Activated T-cell treated with anti-CD3 and anti-CD28 coated beads for 24 hours (primary cell): Measurements from ENCODE around the gene SEMA3A.
"Not testable (repeated sequence)": the region's sequence is repeated elsewhere in the genome, so short reads cannot be mapped to it uniquely, and the experiment has no call there.

Source experiments
- DNase-seq: peaks from one replicate; pipeline ENCODE4 v3.0.0-alpha.2; 2020; ENCODE audit warnings: low read depth

The SEMA3A gene

GRCh38 chr7:84060000-84060399 is 134.6 kb downstream of the SEMA3A start:
- DNase-seq: no peak

- no peak for DNase-seq
These were observed 136.1 kb downstream of the SEMA3A start for GRCh38 chr7:84058311-84059076.

GRCh38 chr7:84057576-84057975 is 137.0 kb downstream of the SEMA3A start:
- no peak for DNase-seq

- DNase-seq: no peak
These were observed 138.5 kb downstream of the SEMA3A start for GRCh38 chr7:84055904-84056605.

- DNase-seq: not testable (repeated sequence)
These were observed 139.4 kb downstream of the SEMA3A start for GRCh38 chr7:84055199-84055598.

- DNase-seq: no peak
These were observed 145.3 kb downstream of the SEMA3A start for GRCh38 chr7:84049071-84049836.

- no peak for DNase-seq
These were observed 147.5 kb downstream of the SEMA3A start for GRCh38 chr7:84047085-84047484.

GRCh38 chr7:84044834-84045233 is 149.8 kb downstream of the SEMA3A start:
- no peak for DNase-seq

- no peak for DNase-seq
These were observed 150.9 kb downstream of the SEMA3A start for GRCh38 chr7:84043661-84044191.

GRCh38 chr7:84042110-84042539 is 152.5 kb downstream of the SEMA3A start:
- DNase-seq: no peak

- DNase-seq: no peak
These were observed 152.9 kb downstream of the SEMA3A start for GRCh38 chr7:84041649-84042048.

- no peak for DNase-seq
These were observed 154.2 kb downstream of the SEMA3A start for GRCh38 chr7:84040355-84040754.

GRCh38 chr7:84039432-84039831 is 155.2 kb downstream of the SEMA3A start:
- no peak for DNase-seq

- no peak for DNase-seq
These were observed 166.9 kb downstream of the SEMA3A start for GRCh38 chr7:84027678-84028077.

- no peak for DNase-seq
These were observed 169.2 kb downstream of the SEMA3A start for GRCh38 chr7:84025332-84025927.

- no peak for DNase-seq
These were observed 171.8 kb downstream of the SEMA3A start for GRCh38 chr7:84022684-84023308.

- no peak for DNase-seq
These were observed 172.6 kb downstream of the SEMA3A start for GRCh38 chr7:84022009-84022408.

GRCh38 chr7:84021292-84021908 is 173.2 kb downstream of the SEMA3A start:
- DNase-seq: no peak

GRCh38 chr7:84017651-84018050 is 176.9 kb downstream of the SEMA3A start:
- no peak for DNase-seq

- DNase-seq: no peak
These were observed 180.9 kb downstream of the SEMA3A start for GRCh38 chr7:84013616-84014240.

- DNase-seq: no peak
These were observed 184.8 kb downstream of the SEMA3A start for GRCh38 chr7:84009782-84010181.
